HL-60 (cell line): Measurements from ENCODE around the gene UBE2E1.

ENCODE experiments used
- DNase-seq, 2 experiments: peaks; one replicate each; pipeline ENCODE4 v3.0.0-alpha.2; 2010 to 2020; ENCODE audit warnings: low read depth in 1 of 2, low spot score in 1 of 2
- H3K27ac ChIP-seq: fragments of 250-450 bp; sonication (Bioruptor Pico); replicated peaks from 2 replicates; pipeline ENCODE4 v1.5.1; 2020; ENCODE audit warnings: mild to moderate bottlenecking, moderate library complexity
- H3K27me3 ChIP-seq: fragments of 250-450 bp; sonication (Bioruptor Pico); 2 replicates; pipeline ENCODE4 v1.5.1; 2021; ENCODE audit warnings: mild to moderate bottlenecking, moderate library complexity; ENCODE audit not compliant: insufficient read depth, poor library complexity, severe bottlenecking
- H3K4me3 ChIP-seq: replicated peaks from 2 replicates; pipeline ENCODE4 v1.5.1; 2011; ENCODE audit warnings: mild to moderate bottlenecking, control low read depth, low read length; ENCODE audit not compliant: insufficient read depth
- CTCF ChIP-seq: IDR thresholded peaks from one replicate; pipeline ENCODE4 v1.5.1; 2011; ENCODE audit warnings: low read length, control low read depth, inconsistent platforms; ENCODE audit not compliant: insufficient read depth
- GABPA ChIP-seq: IDR thresholded peaks from 2 replicates; pipeline ENCODE4 v1.6.1; 2012; ENCODE audit warnings: low read depth
- POLR2AphosphoS5 ChIP-seq: IDR thresholded peaks from 2 replicates; pipeline ENCODE4 v1.6.1; 2012; ENCODE audit warnings: low read depth
- REST ChIP-seq: IDR thresholded peaks from 2 replicates; pipeline ENCODE4 v1.6.1; 2012; ENCODE audit warnings: low read depth; ENCODE audit not compliant: insufficient replicate concordance
- SPI1 ChIP-seq: IDR thresholded peaks from 2 replicates; pipeline ENCODE4 v1.6.1; 2012; ENCODE audit warnings: low read depth, mild to moderate bottlenecking, borderline replicate concordance

The UBE2E1 gene

GRCh38 chr3:23760871-23761373 lies 44.8 kb upstream of the UBE2E1 start:
- TF ChIP-seq CTCF (no peak), POLR2AphosphoS5 (peak; percentile 66), REST (no peak), SPI1 (no peak), GABPA (no peak)
- Histone ChIP-seq H3K4me3 (no peak overlapping the region), H3K27me3 (no peaks in the 10 kb centered on the region), H3K27ac (peak overlapping the region; percentile 62)
- peak in 1 of 2 experiments; percentile 73 for DNase-seq

DNA sequence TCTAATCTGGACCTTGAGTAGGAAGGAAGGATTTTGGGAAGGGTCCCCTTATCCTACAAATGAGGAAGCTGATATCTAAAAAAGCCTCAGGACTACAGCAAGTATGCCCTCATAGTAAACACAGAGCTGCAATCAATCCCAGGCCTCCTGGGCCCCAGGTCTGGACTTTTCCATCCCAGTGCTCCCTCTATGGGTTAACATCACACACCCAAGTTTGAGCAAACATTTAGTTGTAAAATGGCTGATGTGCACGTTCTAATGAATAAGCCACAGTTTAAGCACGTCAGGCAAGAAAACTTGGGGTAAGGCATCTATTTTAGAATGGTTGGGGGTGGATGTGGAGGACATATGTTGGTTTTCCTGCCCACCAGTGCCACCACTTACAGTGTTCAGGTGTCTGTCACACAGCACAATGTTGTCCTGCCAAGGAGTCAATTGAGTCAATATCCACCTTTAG lies 44.3 kb upstream of the UBE2E1 start:
- no peak overlapping the region for H3K4me3 ChIP-seq
- DNase-seq: peak in 1 of 2 experiments; percentile 85
- TF ChIP-seq CTCF (peak; percentile 23), SPI1 (no peak), REST (no peak), POLR2AphosphoS5 (no peak)
- H3K27ac ChIP-seq: peak overlapping the region; percentile 62
- no peaks in the 10 kb centered on the region for H3K27me3 ChIP-seq

DNA sequence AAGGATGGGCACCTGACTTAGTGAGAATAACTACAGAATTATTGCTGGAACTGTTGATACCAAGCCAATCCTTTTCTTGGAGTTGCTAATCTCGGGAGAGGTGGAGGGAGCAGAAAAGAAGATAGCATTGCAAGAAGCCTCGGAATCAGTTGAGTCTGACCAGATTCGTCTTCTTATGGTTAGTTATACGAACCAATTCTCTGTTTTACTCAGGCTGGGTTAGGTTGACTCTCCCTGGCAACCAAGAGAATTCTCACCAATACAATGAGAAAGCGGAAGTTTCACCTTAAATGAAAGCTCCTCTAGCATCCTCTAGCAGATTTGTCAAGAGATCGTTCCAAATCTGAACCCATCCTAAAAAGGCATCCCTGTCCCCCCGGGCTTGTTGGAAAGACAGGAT lies 43.5 kb upstream of the UBE2E1 start:
- DNase-seq: no peak
- H3K27ac ChIP-seq: no peak overlapping the region

More for the DNA sequence above, 43.5 kb upstream of the UBE2E1 start:
- no peaks in the 10 kb centered on the region for H3K27me3 ChIP-seq
- no peak overlapping the region for H3K4me3 ChIP-seq
- TF ChIP-seq SPI1: no peak
- no peak for TF ChIP-seq GABPA
- TF ChIP-seq POLR2AphosphoS5: no peak
- no peak for TF ChIP-seq REST
- no peak for TF ChIP-seq CTCF
